AG08395 (cell line): ENCODE results near the gene GOLGA6L7.
"Not testable (repeated sequence)": the region's sequence is repeated elsewhere in the genome, so short reads cannot be mapped to it uniquely, and the experiment has no call there.

Source experiments
- DNase-seq: peaks from one replicate; pipeline ENCODE4 v3.0.0; 2012; ENCODE audit warnings: mixed read lengths, low spot score

Gene GOLGA6L7, protein sequence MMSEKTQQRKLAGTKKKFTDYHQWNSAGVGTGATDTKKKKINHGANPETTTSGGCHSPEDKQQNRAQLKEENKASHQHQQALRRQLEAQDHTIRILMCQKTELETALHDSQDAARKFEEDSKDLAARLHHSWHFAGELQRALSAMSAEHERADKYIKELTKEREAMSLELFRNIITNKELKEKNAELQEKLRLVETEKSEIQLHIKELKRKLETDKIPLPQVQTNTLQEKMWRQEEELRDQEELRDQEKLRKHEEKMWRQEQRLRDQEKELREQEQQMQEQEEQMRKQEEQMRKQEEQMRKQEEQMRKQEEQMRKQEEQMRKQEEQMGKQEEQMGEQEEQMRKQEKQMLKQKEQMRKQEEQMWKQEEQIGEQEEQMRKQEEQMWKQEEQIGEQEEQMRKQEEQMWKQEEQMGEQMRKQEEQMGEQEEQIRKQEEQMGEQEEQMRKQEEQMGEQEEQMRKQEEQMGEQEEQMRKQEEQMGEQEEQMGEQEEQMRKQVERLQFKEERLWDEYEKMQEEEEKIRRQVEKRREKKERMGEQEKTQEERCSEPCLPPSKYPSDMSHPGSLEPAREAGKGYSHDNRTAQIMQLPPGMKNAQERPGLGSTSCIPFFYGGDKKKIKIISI

DNA sequence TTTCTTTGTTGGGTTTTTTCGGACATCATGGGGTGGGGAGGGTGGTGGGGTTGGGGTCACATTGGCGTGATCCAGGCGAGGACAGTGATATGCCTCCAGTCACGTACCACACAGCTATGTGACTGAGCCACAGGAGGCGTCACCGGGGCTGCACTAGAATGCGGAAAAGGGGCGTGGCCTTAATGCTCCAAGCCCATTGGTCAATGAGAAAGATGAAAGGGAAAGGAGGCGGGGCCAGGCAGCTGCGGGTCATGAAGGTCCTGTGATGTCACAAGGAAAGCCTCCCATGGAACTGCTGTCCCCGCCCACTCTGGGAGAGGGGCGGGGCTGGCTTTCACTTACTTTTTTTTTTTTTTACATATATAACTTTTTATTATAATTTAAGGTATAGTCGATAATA is at the start of gene GOLGA6L7:
Gene GOLGA6L7 (minus strand): TSS at position 124 of the 400 bp plus-strand sequence. CDS start 95 bp downstream, at position 29.
- not testable (repeated sequence) for DNase-seq

DNA sequence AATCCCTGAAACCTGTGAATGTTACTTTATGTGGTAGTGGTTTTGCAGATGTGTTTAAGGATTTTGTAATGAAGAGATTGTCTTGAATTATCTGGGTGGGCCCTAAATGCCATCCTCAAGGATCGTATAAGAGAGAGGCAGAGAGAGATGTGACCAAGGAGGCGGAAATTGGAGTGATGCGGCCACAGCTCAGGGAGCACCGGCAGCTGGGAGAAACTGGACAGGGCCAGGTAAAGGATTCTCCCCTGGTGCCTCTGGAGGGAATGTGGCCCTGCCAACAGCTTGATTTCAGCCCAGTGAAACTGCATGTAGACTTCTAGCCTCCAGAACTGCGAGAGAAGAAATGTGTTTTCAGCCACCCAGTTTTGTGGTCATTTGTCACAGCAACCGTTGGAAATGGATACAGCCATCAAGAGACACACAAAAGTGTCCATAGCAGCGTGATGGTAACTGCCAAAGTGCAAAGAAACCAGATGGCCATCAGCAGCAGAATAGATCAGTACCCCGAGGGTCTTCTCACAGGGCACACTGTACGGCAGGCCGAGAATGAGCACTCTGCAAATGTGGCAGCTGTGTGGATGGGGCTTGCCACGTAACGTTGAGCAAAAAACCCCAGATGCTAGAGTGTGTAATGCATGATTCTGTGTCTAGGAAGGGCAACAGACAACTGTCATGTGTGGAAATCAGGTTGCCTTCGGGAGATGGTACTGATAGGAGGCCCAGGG is 49.6 kb upstream of the GOLGA6L7 start:
- no peak for DNase-seq

DNA sequence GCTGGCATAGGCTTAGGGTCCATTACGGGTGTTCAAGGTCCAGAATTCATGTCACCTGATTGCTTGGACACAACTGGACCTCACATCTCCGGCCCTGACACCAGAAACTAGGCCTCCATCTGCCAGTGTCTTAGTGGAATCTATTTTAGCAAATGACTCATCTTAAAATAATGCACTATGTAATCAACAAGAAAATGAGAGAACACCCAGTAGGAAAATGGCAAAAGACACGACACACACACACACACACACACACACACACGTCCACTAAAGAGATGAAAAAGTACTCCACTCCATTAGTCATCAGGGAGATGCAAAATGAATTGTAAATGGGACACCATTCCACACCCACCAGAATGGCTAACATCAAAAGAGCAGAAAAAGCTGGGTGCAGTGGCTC is 48.5 kb upstream of the GOLGA6L7 start:
- DNase-seq = no peak

DNA sequence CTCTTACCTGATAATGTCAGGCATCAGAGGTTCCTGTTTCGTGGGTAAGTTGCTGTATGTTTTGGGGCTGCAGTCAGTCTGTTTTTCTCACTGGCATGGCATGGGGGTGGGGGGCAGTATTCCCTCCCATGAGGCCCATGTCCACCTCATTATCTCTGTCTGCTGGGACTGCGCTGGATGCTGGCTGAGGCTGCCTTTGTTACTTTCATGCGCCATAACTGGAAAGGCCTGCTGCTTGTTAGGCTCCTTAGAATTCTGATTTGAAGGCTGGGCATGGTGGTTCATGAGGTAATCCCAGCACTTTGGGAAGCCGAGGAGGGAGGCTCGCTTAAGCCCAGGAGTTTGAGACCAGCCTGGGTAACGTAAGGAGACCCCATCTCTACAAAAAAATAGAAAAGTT is 47.1 kb upstream of the GOLGA6L7 start:
- DNase-seq = no peak

DNA sequence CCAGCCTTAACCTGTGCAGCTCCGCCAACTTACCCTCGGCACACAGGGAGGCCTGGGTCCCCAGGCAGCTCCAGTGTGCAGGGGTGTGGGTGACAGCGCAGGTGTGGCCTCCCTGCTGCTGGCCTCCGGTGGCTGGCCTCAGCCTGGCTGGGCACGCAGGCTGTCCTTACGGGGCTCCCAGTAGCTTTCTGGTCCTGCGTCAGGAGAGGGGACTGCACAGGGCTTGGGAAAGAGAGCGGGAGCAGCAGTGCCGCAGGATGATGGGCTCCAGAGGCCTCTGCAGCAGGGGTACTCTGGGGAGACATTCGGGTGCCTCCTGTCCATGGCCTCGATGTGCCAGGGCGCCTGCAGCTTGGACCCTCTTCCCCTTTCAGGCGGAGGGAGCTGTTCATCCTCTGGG is 46.7 kb upstream of the GOLGA6L7 start:
- no peak for DNase-seq

DNA sequence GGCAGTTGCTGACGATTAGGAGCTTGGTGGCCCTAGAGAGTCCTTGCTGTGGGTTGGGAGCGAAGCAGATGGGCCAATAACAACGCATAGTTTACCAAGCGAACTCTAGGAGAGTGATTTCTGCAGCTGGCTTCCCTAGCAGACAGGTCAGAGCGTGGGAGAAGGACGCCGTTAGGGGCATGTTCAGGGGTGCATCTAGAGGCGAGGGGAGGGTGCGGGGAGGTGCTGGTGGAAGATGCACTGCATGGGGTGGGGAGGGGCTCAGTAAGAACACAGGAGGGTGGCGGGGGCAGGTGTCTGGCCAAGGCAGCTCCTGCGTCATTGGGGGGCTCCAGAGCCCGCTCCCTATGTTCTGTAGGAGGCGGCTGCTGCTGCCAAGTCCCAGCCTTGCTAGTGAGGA is 46.2 kb upstream of the GOLGA6L7 start:
- DNase-seq = no peak

DNA sequence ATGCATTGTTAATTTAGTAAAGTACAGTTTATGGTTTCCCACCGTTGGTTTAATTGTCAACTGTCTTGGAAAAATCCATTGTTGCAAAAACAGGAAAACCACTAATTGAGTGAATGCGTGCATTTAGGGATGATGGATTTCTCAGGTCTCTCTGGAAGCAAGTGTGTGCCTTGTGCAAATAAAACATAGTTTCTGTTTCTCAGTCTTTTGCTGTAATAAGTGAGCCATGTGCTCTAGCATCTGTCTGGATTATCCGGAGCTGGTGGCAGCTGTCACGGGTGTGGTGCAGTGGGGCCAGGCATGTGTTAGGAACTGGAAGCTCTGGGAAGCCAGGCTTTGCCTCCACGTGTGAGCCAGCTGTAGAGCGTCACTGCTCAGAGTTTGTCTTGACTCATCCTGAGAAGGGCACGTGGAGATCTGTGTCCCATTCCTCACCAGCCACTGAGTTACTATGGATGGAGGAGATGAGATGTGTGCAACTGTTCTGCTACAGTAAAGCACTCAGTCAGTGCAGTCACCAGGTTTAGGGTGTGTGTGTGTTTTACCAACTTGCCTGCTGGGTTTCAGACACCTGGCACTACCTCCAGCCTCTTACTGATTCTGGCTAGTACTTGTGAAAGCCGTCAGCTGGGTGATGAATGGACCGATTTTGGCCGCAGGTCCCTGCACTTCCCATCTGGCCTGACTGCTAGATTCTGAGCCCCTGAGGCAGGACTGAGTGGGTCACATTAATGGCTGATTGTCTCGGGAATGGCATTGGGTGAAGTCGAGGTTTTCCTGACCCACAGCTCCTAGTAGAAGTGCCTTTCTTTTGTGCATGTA is 44.6 kb upstream of the GOLGA6L7 start:
- DNase-seq = no peak

DNA sequence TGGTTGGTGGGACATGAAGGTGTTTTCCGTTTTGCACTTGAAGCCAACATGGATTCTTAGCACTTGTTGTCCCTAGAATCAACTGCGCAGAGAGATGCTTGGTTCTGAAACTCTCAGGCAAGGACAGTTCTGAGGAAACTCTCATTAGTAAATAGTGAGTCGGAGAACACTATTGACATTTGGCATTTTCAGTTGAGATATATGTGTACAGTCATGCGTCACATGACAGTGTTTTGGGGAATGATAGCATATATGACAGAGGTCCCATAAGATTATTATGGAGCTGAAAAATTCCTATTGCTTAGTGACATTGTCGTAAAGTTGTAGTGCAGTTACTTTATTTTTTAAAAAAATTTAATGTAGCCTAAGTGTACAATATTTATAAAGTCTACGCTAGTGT is 43.1 kb upstream of the GOLGA6L7 start:
- DNase-seq = no peak

DNA sequence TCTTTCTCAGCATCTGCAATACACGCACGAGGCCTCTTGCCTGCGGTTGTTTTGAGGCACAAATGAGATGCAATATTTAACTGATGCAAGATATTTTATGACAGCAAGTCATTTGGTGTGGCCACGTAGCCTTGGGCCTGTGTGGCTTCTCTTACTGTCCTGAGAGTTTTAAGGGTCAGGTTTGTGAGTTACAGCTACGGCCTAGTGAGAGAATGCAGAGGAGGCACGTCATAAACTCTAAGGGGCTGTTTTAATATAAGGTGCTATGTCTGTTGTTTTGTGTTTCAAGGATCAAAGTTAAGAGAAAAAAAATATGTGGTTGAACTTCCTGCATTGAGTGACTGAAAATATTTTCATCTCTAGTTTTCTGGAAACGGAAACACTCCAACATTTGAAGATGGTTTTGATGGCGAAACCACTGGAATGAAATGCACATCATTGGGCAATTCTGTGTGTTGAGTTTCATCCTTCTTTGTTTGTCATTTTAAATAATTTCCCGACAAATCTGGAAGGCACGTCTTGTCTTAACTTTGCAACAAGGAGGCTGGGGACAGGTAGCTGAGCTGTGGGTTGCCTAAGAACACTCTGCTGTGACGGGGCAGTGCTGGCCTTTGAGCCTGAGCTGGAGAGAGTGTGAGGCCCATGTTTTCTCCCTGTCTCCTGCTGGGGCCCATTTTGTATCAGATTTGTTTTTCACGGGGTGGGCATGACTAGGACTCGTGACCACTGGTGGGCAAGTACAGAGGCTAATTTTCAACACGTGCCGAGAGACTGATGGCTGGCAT is 42.5 kb upstream of the GOLGA6L7 start:
- DNase-seq = no peak

DNA sequence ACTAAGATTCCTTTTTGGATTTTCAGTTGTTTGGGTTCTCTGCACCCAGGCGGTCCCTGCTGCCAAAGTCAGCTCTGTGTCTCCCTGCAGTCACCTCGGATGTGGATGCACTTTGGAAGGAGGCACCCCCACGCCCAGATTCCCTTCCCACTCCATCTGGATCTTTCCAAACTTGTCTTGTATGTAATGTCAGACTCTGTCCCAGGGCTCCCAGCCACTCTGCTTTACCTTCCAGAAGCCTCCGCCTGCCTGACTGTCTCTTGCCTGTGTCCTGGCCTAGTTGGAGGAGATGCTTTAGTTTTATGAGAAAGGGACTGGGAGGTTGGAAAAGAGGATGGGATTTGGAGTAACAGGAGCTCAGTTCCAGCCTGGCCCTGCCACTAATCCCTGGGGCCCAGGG is 41.8 kb upstream of the GOLGA6L7 start:
- not testable (repeated sequence) for DNase-seq

DNA sequence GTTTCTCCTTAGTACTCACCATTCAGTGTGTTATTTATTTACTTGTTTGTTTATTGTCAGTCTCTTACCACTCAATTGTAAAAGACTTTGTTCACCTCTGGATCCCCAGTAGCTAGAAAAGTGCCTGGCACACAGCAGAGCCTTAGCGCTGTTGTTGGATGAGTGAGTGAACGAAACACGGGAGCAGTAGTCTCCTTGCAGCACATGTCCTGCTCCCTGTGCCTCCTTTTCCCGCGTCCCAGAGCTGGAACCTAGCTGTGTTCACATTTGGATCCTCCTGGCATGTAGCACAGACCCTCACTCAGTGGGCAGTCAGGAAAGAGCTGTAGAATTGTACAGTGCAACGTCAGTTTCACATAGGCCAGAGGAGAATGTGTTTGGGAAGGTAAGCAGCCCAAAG is 41.4 kb upstream of the GOLGA6L7 start:
- DNase-seq = not testable (repeated sequence)

DNA sequence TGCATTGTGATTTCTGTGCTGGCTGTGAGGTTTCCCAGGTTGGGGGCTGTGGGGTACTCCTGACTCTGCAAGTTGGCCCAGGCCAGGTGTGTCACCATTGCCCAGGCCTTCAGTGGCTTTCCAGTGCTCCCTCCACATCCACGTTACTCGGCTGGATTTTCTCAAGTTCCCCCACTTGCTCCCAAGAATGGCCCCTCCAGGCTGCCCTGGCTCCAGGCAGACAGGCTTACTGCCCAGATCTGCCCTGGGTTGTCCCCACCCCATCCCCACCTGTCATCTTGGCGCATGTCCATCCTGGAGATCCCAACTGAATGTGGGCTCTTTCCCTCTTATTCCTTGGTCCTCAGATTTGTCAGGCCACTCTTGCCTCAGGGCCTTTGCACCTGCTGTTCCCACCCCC is 40.9 kb upstream of the GOLGA6L7 start:
- no peak for DNase-seq

DNA sequence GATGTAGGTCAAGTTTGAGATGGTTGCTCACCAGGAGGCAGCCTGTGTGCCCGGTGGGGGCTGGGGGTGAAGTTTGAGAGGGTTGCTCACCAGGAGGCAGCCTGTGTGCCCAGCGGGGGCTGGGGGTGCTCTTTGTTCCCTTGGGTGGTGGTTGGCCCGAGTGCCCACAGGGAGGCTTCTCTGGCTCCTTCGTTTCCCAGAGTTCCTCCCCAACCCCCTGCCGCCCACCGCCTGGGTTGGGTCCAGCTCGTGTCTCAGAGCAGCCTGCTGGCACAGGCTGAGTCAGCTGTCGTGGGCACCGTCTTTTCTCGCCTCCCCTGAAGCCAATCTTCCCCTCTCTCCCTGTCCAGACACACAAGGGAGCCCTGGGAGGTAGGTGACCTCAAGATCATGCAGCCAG is 40.5 kb upstream of the GOLGA6L7 start:
- no peak for DNase-seq

DNA sequence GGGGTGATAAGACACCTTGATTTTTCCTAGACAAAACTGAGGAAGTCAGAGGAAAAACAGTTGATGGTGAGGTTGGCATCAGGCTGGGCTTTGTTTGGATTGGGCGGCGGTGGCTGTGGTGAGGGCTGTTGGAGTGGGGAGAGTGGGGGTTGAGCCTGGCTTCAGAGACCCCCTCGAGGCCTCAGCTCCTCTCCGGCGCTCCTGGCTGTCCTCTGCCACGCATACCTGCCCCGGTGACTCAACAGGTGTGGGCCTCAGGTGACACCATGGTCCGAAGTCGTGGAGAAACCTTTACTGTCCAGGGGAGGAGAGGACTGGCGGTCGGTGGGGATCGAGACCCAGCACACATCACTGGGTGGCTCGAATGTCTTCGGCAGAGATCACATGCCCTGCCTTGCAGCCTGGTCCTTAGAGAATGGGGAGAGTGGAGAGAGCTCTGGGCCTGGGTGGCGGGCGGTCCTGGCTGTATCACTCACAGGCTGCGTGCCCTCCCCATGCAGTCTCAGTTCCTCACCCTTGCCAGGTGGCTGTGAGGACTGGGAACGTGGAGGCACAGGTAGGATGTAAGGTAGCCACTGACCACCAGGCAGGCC is 40.0 kb upstream of the GOLGA6L7 start:
- DNase-seq = no peak

DNA sequence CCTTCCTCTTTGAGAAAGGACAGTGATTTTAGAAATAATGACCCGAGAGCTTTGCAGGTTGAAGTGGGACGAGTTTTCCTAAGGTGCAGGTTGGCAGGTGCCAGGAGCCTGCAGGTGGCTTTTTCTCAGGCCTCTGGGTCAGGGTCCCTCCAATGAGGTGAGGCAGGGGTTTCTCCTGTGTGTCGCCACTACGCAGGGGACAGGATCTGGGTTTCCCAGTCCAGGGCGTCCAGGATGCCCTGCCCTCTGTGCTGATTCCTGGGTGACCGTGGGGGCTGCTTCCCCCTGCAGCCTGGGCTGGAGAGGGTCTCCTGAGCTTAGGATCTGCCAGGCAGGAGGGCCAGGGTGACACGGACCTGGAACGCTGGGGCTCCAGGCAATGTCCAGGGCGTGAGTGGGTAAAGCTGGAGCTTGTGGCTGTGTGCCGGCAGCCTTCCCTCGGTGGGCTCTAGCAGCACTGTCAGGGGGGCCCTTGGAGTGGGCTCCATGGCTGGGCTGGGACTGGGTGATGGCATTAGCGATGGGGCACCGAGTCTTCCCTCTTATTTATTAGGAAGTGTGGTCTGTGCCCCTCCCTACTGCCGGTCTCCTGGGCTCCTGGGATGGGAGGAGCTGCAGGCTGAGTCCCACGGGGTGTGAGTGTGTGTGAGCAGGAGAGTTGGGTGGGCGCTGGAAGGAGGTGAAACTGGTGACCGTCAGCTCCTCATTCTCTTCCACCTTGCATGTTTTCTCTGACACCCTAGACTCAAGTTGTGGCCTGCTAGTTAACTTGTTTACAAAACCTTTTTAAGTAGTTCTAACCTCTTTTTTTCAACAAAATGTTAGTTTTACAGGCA is 39.1 kb upstream of the GOLGA6L7 start:
- no peak for DNase-seq

DNA sequence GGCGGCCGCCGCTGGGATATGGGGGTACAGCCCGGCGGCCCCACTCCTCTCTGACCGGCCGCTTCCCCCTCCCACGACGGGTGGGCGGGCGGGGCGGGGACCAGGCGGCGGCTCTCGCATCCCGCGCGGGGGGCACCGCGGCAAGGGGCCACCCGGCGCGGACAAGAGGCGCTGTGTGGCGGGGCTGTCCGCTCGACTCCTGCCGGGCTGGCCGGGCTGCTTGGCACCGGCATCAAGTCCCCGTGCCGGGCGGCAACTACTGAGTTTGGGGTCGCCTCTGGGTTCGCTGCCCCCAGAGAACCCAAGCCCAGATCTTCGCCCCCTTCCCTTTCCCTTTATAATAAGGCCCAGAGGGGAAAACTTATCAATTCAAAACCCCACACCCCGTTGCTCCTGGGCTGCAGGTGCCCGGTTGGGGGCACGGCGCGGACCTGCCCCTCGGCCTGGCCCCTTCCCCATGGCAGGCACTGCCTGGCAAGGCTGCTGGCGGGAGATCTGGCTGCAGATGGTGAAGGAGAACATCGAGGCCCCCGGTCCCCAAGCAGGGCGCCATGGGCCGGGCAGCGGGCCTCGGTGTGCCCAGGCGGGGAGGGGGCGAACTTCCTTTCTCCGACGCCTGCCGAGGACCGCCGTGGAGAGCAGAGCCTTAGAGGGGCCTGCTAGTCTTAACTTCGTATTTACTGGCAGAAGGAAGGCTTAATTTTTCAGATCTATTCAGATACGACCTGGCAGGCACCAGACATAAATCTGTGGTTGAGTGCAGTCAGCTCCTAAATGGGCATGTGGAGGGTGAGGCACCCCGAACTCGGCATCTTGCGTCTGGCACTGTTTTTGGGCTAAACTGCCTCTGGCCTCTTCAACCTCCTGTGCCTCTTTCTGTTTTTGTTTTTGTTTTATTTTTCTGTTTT is 38.2 kb upstream of the GOLGA6L7 start:
- no peak for DNase-seq

DNA sequence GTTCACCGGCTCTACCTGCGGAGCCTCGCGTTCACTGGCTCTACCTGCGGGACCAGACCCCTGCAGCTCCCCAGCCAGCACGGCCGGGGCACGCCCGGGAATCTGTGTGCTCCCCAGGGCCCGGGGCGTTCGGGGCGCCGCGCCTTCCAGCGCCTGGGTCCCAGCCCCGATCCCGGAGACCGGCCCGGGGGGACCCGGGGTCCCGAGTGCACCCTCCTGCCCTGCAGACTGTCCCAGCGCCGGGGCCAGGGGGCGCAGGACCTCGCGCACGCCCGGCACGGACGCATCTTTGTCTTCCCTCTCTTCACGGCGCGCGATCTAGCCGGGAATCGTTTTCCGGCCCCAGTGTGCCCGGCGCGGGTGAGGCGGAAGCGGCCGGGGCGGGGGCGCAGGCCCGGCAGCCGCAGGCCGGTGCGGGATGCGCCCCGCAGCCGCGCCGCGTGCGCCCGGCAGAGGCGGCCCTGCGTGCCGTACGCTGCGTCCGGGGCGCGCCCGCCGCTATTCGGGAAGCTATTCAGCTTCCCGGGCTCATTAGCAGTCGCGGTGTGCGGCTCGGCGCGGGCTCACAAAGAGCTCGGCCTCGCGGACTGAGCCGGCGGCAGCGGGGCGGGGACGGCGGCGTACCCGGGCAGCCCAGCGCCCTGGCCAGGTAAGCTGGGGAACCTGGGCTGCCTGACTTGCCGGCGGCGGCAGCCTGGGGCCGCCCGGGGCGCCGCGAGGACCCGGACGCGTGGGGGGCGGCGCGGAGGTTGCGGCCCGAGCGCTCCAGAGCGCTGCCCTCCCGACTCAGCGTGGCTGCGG is 37.4 kb upstream of the GOLGA6L7 start, which contains the start of gene APBA2:
Gene APBA2 (plus strand): TSS at position 345 of the 801 bp plus-strand sequence. CDS start 167,911 bp downstream, outside the sequence.
- no peak for DNase-seq

DNA sequence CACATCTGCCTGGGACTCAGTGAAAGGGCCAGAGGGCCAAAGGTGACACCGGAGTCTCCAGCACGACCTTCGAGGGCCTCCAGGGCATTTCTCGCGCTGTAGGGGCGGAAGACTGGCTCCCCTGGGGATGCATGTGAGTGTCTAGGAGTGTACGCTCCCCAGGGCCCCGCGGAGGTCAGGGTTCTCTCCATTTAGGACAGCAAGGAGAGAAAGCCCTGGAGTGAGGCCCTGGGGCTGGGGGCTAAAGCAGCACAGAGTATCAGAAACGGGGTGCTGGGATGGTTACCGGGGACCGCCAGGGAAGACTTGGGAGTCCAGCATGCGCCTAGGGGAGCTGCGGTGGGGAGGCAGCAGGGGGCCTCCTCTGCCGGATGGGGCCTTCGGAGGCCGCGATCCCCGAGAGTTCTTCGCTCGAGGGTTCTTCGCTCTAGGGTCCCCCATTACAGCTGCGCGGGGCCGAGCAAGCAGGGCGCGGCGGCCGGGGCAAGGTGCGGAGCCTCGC is 36.7 kb upstream of the GOLGA6L7 start:
- no peak for DNase-seq
